C1 segment of cervical spinal cord (tissue), 14 donors: ENCODE measurements around the gene UNC5B.

Source experiments
- DNase-seq, 14 donors: peaks; one replicate each; lab custom pipeline; 2025; lab: John Stamatoyannopoulos, UW

UNC5B gene

GRCh38 chr10:71239131-71239915 is 27.0 kb downstream of the UNC5B start:
- DNase-seq = no peak

GRCh38 chr10:71239946-71240795 is 27.8 kb downstream of the UNC5B start:
- DNase-seq = peak in 2 of 14 donors; percentile 41 to 43

- peak in 1 of 14 donors; percentile 22 for DNase-seq
These were observed 28.9 kb downstream of the UNC5B start for GRCh38 chr10:71241114-71241829.

GRCh38 chr10:71241830-71242621 is 29.7 kb downstream of the UNC5B start:
- DNase-seq = peak in 8 of 14 donors; percentile 16 to 78 (median 56)

GRCh38 chr10:71242622-71243009 is 30.2 kb downstream of the UNC5B start:
- peak in 1 of 14 donors; percentile 72 for DNase-seq

GRCh38 chr10:71243756-71244395 is 31.5 kb downstream of the UNC5B start:
- no peak for DNase-seq

- peak in 1 of 14 donors; percentile 18 for DNase-seq
These were observed 32.4 kb downstream of the UNC5B start for GRCh38 chr10:71244431-71245419.

GRCh38 chr10:71245420-71246325 is 33.3 kb downstream of the UNC5B start:
- DNase-seq = peak in 1 of 14 donors; percentile 26

GRCh38 chr10:71246591-71247413 is 34.4 kb downstream of the UNC5B start:
- DNase-seq = no peak

- DNase-seq = no peak
These were observed 35.0 kb downstream of the UNC5B start for GRCh38 chr10:71247414-71247705.

- no peak for DNase-seq
These were observed 35.4 kb downstream of the UNC5B start for GRCh38 chr10:71247804-71248203.

GRCh38 chr10:71248210-71248609 is 35.8 kb downstream of the UNC5B start:
- DNase-seq = no peak

- DNase-seq = no peak
These were observed 37.6 kb downstream of the UNC5B start for GRCh38 chr10:71249996-71250395.

- DNase-seq = no peak
These were observed 38.0 kb downstream of the UNC5B start for GRCh38 chr10:71250405-71250804.

- no peak for DNase-seq
These were observed 38.5 kb downstream of the UNC5B start for GRCh38 chr10:71250842-71251241.

GRCh38 chr10:71251319-71251718 is 38.9 kb downstream of the UNC5B start:
- no peak for DNase-seq

- DNase-seq = no peak
These were observed 39.9 kb downstream of the UNC5B start for GRCh38 chr10:71252220-71252619.
